Measurements from ENCODE around the gene TRMT61A. TPM values are rescaled to one million over a fixed set of nuclear protein-coding genes. Genes with fewer than 3 reads are reported as not detected.
A peak's percentile ranks its signal among the peaks of the same experiment; 100 is the strongest.

TRMT61A gene
- total and polyA plus RNA-seq, 2 donors from 2014 or later = 11.9 to 16.0 TPM

DNA sequence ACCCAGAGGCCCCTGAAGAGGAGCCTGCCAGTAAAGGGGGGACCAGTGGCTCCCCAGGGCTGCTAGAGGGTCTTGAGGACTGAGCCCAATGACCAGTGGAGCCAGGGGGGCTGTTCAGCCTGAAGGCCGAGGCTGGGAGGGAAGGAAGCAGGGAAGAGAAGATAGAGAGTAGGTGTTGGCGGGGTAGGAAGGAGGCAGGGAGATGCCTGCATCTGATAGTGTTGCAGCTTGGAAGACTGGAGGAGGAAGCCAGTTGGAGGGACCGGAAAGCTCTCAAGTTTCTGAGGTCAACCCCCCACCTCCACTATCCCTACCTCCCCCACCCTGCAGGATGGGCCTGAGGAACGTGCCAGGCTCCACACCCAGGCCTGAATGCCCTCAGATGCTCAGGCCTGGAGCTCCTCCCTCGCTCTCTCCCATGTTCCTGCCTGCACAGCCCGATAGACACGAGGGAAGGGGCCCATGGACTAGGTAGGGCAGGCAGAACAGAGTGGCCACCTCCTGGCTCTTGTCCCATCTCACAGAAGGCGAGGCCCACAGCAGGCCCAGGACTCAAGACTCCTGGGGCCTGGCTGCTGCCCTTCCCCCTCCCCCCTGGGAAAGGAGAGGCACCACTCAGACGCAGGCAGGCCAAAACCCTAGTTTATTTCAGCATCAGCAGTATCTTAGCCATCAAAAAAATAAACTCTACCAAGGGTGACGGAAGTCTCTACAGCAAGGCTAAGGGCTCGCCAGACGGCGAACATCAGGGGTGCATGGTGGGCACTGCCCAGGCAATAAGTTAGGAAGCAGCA lies 9.8 kb upstream of the TRMT61A start:
- H3K4me1 ChIP-seq (ENCODE audit: control insufficient read depth in 2 of 3, insufficient read depth in 2 of 3, low read depth in 1 of 3, low read length in 3 of 3) = peaks cover 0 to 27% (median 11%) of the 10 kb centered on the region in 3 donors

GRCh38 chr14:103519837-103520212 lies 9.2 kb upstream of the TRMT61A start:
- FAIRE-seq = no peak
- peak in 2 of 5 donors; percentile 74 to 89 for DNase-seq
- TF ChIP-seq, protein P1, sequence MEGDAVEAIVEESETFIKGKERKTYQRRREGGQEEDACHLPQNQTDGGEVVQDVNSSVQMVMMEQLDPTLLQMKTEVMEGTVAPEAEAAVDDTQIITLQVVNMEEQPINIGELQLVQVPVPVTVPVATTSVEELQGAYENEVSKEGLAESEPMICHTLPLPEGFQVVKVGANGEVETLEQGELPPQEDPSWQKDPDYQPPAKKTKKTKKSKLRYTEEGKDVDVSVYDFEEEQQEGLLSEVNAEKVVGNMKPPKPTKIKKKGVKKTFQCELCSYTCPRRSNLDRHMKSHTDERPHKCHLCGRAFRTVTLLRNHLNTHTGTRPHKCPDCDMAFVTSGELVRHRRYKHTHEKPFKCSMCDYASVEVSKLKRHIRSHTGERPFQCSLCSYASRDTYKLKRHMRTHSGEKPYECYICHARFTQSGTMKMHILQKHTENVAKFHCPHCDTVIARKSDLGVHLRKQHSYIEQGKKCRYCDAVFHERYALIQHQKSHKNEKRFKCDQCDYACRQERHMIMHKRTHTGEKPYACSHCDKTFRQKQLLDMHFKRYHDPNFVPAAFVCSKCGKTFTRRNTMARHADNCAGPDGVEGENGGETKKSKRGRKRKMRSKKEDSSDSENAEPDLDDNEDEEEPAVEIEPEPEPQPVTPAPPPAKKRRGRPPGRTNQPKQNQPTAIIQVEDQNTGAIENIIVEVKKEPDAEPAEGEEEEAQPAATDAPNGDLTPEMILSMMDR (IDR thresholded peaks at IDR 0.05; ENCODE audit: borderline replicate concordance, extremely low read depth, insufficient read depth) = no peak
- Histone ChIP-seq H3K27me3 (ENCODE audit: control insufficient read depth, insufficient read depth, low read length) (no peaks in the 10 kb centered on the region), H3K9me3 (ENCODE audit: control insufficient read depth in 2 of 3, insufficient read depth in 1 of 3, low read length in 3 of 3) (no peaks in the 10 kb centered on the region), H3K4me1 (ENCODE audit: control insufficient read depth in 2 of 3, insufficient read depth in 2 of 3, low read depth in 1 of 3, low read length in 3 of 3) (peaks cover 0 to 29% (median 16%) of the 10 kb centered on the region in 3 donors), H3K36me3 (ENCODE audit: control insufficient read depth in 2 of 3, insufficient read depth in 3 of 3, low read length in 3 of 3) (no peaks in the 10 kb centered on the region), H3K27ac (ENCODE audit: low read depth in 2 of 2, low read length in 2 of 2) (peak overlapping the region; percentile 12 to 85), H3K4me3 (ENCODE audit: low read length in 3 of 3) (no peak overlapping the region), H3K9ac (ENCODE audit: low read length in 3 of 3) (peak overlapping the region in 1 of 3 donors; percentile 22)
- intact Hi-C loops (cut with DNase I) = no loop called here

More for the DNA sequence above, 9.8 kb upstream of the TRMT61A start:
- FAIRE-seq = no peak
- Histone ChIP-seq H3K9ac (ENCODE audit: low read length in 3 of 3) (no peak overlapping the region), H3K4me3 (ENCODE audit: low read length in 3 of 3) (no peak overlapping the region), H3K36me3 (ENCODE audit: control insufficient read depth in 2 of 3, insufficient read depth in 3 of 3, low read length in 3 of 3) (no peaks in the 10 kb centered on the region), H3K27me3 (ENCODE audit: control insufficient read depth, insufficient read depth, low read length) (no peaks in the 10 kb centered on the region), H3K27ac (ENCODE audit: low read depth in 2 of 2, low read length in 2 of 2) (peak overlapping the region; percentile 66 to 80), H3K9me3 (ENCODE audit: control insufficient read depth in 2 of 3, insufficient read depth in 1 of 3, low read length in 3 of 3) (no peaks in the 10 kb centered on the region)
- DNase-seq = peak in 4 of 5 donors; percentile 44 to 80 (median 58)
- TF ChIP-seq, protein P1 (IDR thresholded peaks at IDR 0.05; ENCODE audit: borderline replicate concordance, extremely low read depth, insufficient read depth) = no peak
- intact Hi-C loops (cut with DNase I) = no loop called here

- Histone ChIP-seq H3K27ac (ENCODE audit: low read depth in 2 of 2, low read length in 2 of 2) (peak overlapping the region; percentile 78 to 85), H3K4me1 (ENCODE audit: control insufficient read depth in 2 of 3, insufficient read depth in 2 of 3, low read depth in 1 of 3, low read length in 3 of 3) (peaks cover 0 to 31% (median 21%) of the 10 kb centered on the region in 3 donors), H3K27me3 (ENCODE audit: control insufficient read depth, insufficient read depth, low read length) (no peaks in the 10 kb centered on the region), H3K9ac (ENCODE audit: low read length in 3 of 3) (peak overlapping the region in 2 of 3 donors; percentile 22 to 40), H3K4me3 (ENCODE audit: low read length in 3 of 3) (peak overlapping the region in 1 of 3 donors; percentile 48), H3K36me3 (ENCODE audit: control insufficient read depth in 2 of 3, insufficient read depth in 3 of 3, low read length in 3 of 3) (no peaks in the 10 kb centered on the region), H3K9me3 (ENCODE audit: control insufficient read depth in 2 of 3, insufficient read depth in 1 of 3, low read length in 3 of 3) (no peaks in the 10 kb centered on the region)
- intact Hi-C loops (cut with DNase I) = no loop called here
- peak in 1 of 5 donors; percentile 79 for DNase-seq
- TF ChIP-seq, protein P1 (IDR thresholded peaks at IDR 0.05; ENCODE audit: borderline replicate concordance, extremely low read depth, insufficient read depth) = no peak
- FAIRE-seq = no peak
These were observed 8.7 kb upstream of the TRMT61A start for GRCh38 chr14:103520269-103520656.

Measured in kidney (tissue), 14 donors.